SK-N-MC (cell line): ENCODE results near the gene BNIP3.

ENCODE experiments used
- DNase-seq: peaks from one replicate; pipeline ENCODE4 v3.0.0-alpha.2; 2011; ENCODE audit warnings: low read depth, low spot score
- H3K27ac ChIP-seq: fragments of 200-600 bp; sonication (generic); 2 replicates; pipeline ENCODE4 v1.5.1; 2016; ENCODE audit warnings: mixed run types
- H3K36me3 ChIP-seq: fragments of 200-600 bp; sonication (generic); 2 replicates; pipeline ENCODE4 v1.6.1; 2017; ENCODE audit warnings: antibody characterized with exemption, low read length, mixed read lengths; ENCODE audit not compliant: insufficient read depth
- H3K4me3 ChIP-seq: fragments of 200-600 bp; sonication (generic); 2 replicates; pipeline ENCODE4 v1.5.1; 2016
- H3K9ac ChIP-seq: fragments of 200-600 bp; sonication (generic); 2 replicates; pipeline ENCODE4 v1.8.0; 2017; ENCODE audit warnings: mixed run types, mixed read lengths; ENCODE audit not compliant: insufficient read length
- H3K9me3 ChIP-seq: fragments of 200-600 bp; sonication (generic); 2 replicates; pipeline ENCODE4 v1.6.1; 2017; ENCODE audit warnings: low read depth, mild to moderate bottlenecking, antibody characterized with exemption, low read length, moderate library complexity, mixed read lengths
- EZH2 ChIP-seq: fragments of 200-600 bp; sonication (generic); IDR thresholded peaks from one replicate; pipeline ENCODE4 v1.6.1; 2017; ENCODE audit warnings: antibody characterized with exemption
- FOXP2 ChIP-seq: optimal IDR thresholded peaks from 2 replicates; pipeline ENCODE3; 2011; ENCODE audit warnings: mild to moderate bottlenecking, moderate library complexity; ENCODE audit not compliant: insufficient read depth; ENCODE audit errors: extremely low read length, control extremely low read depth
- POLR2AphosphoS5 ChIP-seq: IDR thresholded peaks from 2 replicates; pipeline ENCODE4 v1.6.1; 2012; ENCODE audit warnings: mild to moderate bottlenecking, low read depth, low read length, borderline replicate concordance

BNIP3 gene, protein sequence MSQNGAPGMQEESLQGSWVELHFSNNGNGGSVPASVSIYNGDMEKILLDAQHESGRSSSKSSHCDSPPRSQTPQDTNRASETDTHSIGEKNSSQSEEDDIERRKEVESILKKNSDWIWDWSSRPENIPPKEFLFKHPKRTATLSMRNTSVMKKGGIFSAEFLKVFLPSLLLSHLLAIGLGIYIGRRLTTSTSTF

DNA sequence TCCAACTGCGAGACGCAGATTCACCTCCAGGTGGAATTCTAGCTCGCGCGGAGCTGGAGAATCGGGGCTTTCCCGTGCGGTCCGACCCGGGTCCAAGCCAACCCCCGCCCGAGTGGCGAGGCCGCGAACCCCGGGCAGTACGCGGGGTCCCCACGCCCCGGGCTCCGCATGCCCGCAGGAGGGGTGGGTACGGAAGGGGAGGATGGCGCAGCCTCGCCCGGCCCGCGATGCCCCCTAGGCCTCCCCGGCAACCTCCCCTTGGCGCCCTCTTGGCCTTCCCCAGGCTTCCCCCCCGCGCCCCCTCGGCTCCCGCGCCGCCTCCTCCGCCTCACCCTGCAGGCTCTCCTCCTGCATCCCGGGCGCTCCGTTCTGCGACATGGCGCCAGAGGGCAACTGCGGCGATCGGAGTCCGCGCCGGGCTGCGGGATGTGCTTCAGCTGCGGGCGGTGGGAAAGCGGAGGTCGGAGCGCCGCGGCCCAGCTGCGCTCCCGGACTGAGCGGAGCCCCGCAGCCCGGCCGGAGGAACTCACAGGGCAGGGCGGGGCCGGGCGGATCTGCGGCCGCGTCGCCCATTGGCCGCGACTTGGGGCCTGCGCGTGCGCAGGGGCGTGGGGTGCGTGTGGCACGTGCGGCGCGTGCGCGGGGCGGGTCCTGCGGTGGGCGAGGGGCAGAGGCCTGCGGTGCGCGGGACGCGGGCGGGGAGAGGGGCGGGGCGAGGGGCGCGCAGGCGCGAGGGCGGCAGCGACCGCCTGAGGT lies at the start of gene BNIP3:
TSS of gene BNIP3 (minus strand) at position 495 of the 756 bp plus-strand sequence. CDS start at position 378, 117 bp downstream.
- H3K27ac ChIP-seq, result no peak within 1 kb of the TSS
- no peaks in the 10 kb centered on the region for H3K36me3 ChIP-seq
- H3K4me3 ChIP-seq, result peak within 1 kb of the TSS; percentile 80
- no peaks in the 10 kb centered on the region for H3K9me3 ChIP-seq
- TF ChIP-seq FOXP2 (no peak), POLR2AphosphoS5 (peak; percentile 68; the same call in 1 of the 2 replicates)
- no peak for DNase-seq
- H3K9ac ChIP-seq, result peak within 1 kb of the TSS; percentile 64

DNA sequence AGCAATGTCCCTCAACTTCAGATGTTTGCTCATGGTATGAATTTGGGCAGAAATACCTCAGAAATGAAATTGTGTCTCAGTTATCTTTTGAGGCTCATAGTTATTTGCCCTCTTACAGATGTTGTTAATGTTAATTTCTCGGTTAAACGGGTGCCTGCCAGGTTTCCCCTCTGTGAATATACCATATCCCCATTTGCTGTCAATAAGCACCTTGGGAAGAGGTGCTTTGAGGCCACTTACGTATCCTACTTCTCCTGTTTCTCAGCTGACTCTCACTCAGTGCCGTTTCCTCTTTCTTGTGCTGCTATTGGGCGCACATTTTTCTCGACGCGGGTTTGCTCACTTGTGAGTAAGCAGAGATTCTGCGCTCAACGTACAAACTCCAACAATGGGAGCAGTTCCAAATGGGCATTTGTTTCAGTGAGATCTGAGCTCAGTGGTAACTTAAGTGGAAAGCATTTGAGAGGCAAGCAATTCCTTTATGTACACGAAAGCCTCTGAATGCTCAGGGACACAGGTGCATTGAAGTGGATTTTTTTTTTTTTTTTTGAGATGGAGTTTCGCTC lies 49.3 kb upstream of the BNIP3 start:
- no peak overlapping the region for H3K27ac ChIP-seq
- TF ChIP-seq FOXP2, result no peak
- no peak for TF ChIP-seq POLR2AphosphoS5
- no peak for TF ChIP-seq EZH2
- no peak overlapping the region for H3K4me3 ChIP-seq
- H3K36me3 ChIP-seq, result no peaks in the 10 kb centered on the region
- no peak for DNase-seq
- H3K9me3 ChIP-seq, result no peaks in the 10 kb centered on the region
- no peak overlapping the region for H3K9ac ChIP-seq

DNA sequence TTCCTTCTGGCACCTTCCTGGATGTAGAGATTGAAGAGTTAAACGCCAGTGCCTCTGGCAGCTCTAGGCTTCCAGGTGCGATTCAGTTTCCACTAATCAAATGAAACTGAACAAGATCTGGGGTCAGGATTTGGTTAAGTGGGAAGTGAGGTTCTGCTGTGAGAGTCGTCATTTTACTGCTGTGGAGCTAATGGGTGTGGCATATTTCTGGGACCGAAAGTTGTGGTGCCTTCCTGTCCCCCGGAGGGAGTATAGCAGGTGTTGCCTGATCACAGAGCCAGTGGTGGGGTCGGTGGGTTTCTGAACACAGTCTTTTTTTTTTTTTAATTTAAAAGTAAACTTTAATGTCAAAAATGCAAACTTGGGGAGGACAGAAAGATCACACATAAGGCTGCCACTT lies 47.0 kb upstream of the BNIP3 start:
- no peak for TF ChIP-seq POLR2AphosphoS5
- no peak for TF ChIP-seq FOXP2
- no peak for TF ChIP-seq EZH2
- no peaks in the 10 kb centered on the region for H3K9me3 ChIP-seq
- no peak overlapping the region for H3K27ac ChIP-seq
- DNase-seq, result no peak
- H3K9ac ChIP-seq, result no peak overlapping the region
- no peaks in the 10 kb centered on the region for H3K36me3 ChIP-seq
- H3K4me3 ChIP-seq, result no peak overlapping the region

DNA sequence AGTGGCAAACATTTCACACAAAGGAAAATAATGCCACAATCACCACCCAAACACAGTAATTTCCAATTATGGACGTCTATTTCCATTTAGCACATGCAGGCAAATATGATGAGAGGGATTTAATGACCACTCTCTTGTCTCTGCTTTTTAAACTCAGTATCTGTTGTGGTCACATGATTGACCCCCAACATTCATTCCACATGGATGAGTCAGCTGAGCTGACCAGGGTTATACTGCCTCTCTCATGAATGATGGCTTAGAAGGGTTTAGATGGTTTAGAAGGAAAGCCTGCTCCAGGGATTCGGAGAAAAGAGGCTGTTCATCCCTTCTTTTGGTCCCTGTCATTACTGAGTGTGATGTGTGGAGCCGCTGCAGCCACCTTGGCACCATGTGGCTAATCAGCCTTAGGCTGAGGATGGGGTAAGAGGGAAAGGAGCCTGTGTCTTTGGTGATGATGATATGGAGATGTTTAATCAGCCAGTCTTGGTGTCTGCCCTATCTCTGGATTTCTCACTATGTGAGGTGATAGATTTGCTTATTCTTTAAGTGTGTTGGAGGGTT lies 45.8 kb upstream of the BNIP3 start:
- TF ChIP-seq POLR2AphosphoS5 (no peak), FOXP2 (no peak), EZH2 (no peak)
- no peak overlapping the region for H3K9ac ChIP-seq
- H3K4me3 ChIP-seq, result no peak overlapping the region
- no peak for DNase-seq
- H3K27ac ChIP-seq, result no peak overlapping the region
- H3K9me3 ChIP-seq, result no peaks in the 10 kb centered on the region
- no peaks in the 10 kb centered on the region for H3K36me3 ChIP-seq

DNA sequence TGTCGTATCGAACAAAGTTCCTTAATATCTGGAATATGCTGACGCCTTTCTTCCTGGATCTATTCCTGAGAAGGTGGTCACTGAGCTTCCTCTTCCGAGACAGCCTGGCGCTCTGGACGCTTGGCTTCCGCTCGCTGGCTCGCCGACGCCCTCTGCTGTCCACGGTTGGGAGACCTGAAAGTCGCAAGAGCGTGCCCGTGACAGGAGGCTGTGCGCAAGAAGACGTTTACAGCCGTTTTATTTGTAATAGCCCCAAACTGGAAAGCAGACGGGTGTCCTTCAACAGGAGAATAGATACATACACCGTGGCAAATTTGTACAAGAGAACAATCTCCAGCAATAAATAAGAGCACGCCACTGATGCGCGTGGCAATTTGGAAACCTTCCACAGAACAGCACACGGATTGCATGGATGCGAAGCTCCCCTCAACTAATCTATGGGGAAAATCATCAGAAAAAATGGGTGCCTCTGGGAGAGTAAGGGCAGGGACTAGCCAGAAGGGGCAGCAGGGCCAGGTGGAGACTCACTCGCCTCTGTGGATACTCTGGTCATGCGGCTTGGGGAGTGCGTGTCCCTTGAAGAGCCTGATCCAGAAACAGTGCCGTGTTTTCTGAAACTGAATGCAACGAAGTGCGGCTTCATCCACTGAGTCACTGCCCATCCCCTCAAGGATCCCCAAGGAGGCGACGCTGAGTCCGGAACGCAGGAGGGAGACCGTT lies 41.5 kb upstream of the BNIP3 start:
- no peak overlapping the region for H3K27ac ChIP-seq
- no peak overlapping the region for H3K9ac ChIP-seq
- no peaks in the 10 kb centered on the region for H3K9me3 ChIP-seq
- H3K36me3 ChIP-seq, result no peaks in the 10 kb centered on the region
- peak overlapping the region; percentile 22; the same call in 1 of the 2 replicates for H3K4me3 ChIP-seq
- no peak for DNase-seq
- TF ChIP-seq POLR2AphosphoS5, result no peak
- no peak for TF ChIP-seq EZH2
- TF ChIP-seq FOXP2, result no peak

DNA sequence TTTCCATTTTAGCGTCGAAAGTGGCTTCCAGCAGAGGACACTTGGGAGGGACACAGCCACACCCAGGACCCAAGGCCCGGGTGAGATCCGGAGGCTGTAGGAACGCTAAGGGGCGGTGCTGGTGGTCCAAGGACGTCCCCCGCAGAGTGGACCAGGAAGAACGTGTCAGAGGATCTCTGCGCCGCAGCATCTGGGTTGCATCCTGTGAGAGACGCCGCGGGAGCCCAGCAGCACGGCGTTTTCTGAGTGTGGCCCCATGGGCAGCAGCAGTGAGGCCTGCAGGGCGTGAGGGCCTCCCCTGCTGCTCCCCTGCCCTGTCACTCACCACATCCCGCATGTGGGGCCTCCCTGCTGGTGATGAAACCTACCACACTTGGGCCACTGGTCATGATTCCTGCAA lies 40.5 kb upstream of the BNIP3 start:
- no peak for TF ChIP-seq FOXP2
- TF ChIP-seq EZH2, result no peak
- no peak for TF ChIP-seq POLR2AphosphoS5
- H3K27ac ChIP-seq, result no peak overlapping the region
- H3K36me3 ChIP-seq, result no peaks in the 10 kb centered on the region
- H3K9ac ChIP-seq, result no peak overlapping the region
- no peak for DNase-seq
- no peak overlapping the region for H3K4me3 ChIP-seq
- H3K9me3 ChIP-seq, result no peaks in the 10 kb centered on the region

DNA sequence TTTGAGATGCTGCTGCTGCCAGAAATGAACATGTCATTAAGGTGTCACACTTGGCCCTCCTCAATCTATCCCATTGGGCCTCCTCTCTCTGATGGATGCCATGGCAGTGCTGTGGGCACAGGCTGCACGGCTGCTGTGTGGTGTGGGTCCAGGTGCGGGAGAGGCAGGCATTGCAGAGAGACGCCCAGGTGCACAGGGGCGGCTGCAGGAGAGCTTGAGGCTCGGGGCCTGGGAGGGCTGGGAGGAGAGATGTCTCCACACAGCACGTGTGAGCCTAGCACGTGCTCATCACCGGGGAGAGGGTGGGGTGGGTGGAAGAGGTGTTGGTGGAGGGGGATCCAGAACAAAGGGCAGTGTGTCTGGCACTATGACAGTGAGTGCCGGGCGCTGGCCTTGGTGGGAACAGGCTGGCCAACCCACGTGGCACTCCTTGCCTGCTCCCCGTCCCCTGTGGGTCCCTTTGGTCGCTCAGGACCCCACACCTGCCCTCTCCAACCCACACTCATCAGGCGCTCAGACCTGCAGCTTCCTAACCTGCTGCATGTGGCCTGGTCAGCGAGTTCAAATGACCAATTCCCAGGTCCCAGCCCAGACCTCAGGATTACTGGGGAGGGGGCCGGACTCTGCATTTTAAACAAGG lies 39.9 kb upstream of the BNIP3 start:
- no peaks in the 10 kb centered on the region for H3K9me3 ChIP-seq
- DNase-seq, result no peak
- no peak overlapping the region for H3K9ac ChIP-seq
- no peaks in the 10 kb centered on the region for H3K36me3 ChIP-seq
- H3K4me3 ChIP-seq, result no peak overlapping the region
- TF ChIP-seq POLR2AphosphoS5, result no peak
- no peak for TF ChIP-seq FOXP2
- no peak for TF ChIP-seq EZH2
- H3K27ac ChIP-seq, result no peak overlapping the region
